ENCODE results near the gene RNF220.
A peak's percentile ranks its signal among the peaks of the same experiment; 100 is the strongest.

RNF220 gene

GRCh38 chr1:44405031-44405797 is at the start of gene RNF220:
RNF220 (plus strand) TSS chr1:44405255.
- H3K36me3 Mint-ChIP-seq (ENCODE audit: low read depth): no peaks in the 10 kb centered on the region
- DNase-seq: peak; percentile 67
- no peaks in the 10 kb centered on the region for H3K9me3 Mint-ChIP-seq
- no peak within 1 kb of the TSS for H3K27ac Mint-ChIP-seq
- H3K27me3 Mint-ChIP-seq: peaks cover 62% of the 10 kb centered on the region
- peak within 1 kb of the TSS; percentile 82 for H3K4me3 Mint-ChIP-seq
- H3K4me1 Mint-ChIP-seq (ENCODE audit: low read depth): peaks cover 35% of the 10 kb centered on the region

DNA sequence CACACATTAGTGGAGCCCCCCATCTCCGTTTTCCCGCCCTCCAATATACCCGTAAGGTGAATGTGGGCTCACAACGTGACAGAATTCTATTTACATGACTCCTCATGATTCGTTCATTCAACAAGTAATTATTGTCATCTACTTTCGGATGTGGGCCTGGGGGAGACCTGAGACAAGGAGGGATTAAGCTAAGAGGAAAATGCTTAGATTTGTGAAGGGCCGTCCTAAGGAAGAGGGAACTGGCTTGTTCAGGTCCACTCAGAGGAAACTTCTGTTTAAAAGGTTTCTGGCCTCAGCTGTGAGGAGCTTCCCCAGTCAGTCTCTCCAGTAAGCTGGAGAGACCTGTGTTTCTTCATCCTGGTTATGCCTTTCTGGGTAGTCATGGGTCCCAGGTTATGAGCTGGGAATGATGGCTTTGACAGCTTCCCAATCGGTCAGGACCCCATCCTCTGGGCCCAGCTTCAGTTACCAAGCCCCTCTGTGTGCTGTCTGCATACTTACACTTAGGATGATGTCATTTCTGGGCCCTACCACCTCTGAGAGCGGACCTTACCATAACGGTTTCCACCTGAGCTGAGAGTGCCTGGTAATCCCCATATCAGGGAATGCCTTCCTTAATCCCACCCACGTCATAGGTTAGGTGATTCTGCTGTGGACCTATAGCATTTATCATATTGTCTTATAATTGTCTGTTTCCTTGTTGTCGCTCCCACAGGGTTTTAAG is 49.3 kb upstream of the RNF220 start:
- no peaks in the 10 kb centered on the region for H3K9me3 Mint-ChIP-seq
- peaks cover 35% of the 10 kb centered on the region for H3K4me1 Mint-ChIP-seq (ENCODE audit: low read depth)
- peak overlapping the region; percentile 91 for H3K4me3 Mint-ChIP-seq
- no peak for DNase-seq
- H3K27ac Mint-ChIP-seq: peak overlapping the region; percentile 89
- H3K27me3 Mint-ChIP-seq: no peaks in the 10 kb centered on the region
- peaks cover 12% of the 10 kb centered on the region for H3K36me3 Mint-ChIP-seq (ENCODE audit: low read depth)

DNA sequence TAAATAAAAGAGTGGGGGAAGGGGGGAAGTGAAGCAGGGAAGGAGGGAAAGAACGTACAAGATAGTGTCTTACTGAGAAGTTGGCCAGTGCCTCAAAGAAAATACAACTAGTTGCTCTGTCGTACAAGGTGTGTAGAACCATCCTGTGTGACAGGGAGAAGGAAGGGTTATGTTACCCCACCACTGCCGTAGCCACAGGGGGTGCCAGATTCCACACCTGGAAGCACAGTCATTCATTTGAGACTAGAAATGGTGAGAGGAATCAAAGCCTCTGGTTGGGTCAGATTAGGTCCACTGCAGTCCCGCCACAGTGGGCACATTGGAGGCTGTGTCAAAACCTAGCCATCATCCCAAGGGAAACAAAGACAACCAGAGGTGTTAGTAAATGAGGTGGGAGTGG is 47.3 kb upstream of the RNF220 start:
- Mint-ChIP-seq H3K9me3 (no peaks in the 10 kb centered on the region), H3K36me3 (ENCODE audit: low read depth) (peaks cover 4% of the 10 kb centered on the region), H3K4me3 (no peak overlapping the region), H3K4me1 (ENCODE audit: low read depth) (peaks cover 27% of the 10 kb centered on the region), H3K27me3 (no peaks in the 10 kb centered on the region), H3K27ac (no peak overlapping the region)
- DNase-seq: no peak

- no peaks in the 10 kb centered on the region for H3K27me3 Mint-ChIP-seq
- H3K27ac Mint-ChIP-seq: no peak overlapping the region
- no peak overlapping the region for H3K4me3 Mint-ChIP-seq
- no peak for DNase-seq
- H3K4me1 Mint-ChIP-seq (ENCODE audit: low read depth): peaks cover 10% of the 10 kb centered on the region
- no peaks in the 10 kb centered on the region for H3K9me3 Mint-ChIP-seq
- peaks cover 3% of the 10 kb centered on the region for H3K36me3 Mint-ChIP-seq (ENCODE audit: low read depth)
These were observed 45.7 kb upstream of the RNF220 start for GRCh38 chr1:44359234-44359935.

- Mint-ChIP-seq H3K9me3 (no peaks in the 10 kb centered on the region), H3K36me3 (ENCODE audit: low read depth) (no peaks in the 10 kb centered on the region), H3K27ac (no peak overlapping the region), H3K4me1 (ENCODE audit: low read depth) (no peaks in the 10 kb centered on the region), H3K27me3 (no peaks in the 10 kb centered on the region), H3K4me3 (no peak overlapping the region)
- no peak for DNase-seq
These were observed 43.6 kb upstream of the RNF220 start for GRCh38 chr1:44361478-44361877.

DNA sequence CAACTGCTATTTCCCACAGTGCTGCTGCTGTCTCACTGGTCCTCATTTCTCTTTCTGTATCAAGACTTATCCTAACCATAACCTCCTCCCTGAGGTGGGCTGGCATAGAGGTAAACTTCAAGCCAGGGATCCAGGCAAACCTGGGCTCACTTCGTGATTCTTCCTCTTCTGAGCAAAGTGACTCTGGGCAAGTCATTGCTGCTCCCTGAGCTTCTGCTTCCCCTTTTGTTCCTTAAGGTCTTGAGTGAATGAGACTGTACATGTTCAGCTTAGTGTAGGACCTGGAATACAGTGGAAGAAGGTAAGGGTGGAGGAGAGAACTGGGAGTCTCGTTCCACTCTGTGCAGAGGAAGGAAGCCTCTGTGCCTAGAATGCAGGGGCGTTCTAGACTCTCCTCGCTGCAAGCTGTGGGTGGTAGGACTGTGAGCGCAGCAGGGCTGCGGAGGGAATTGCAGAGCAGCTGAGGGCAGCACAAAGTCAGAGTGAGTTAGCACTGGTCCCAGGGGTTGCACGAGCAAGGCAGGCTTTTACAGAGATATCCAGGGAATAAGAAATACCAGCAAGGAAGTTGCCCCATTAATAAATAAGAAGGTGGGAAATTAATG is 38.6 kb upstream of the RNF220 start:
- no peaks in the 10 kb centered on the region for H3K36me3 Mint-ChIP-seq (ENCODE audit: low read depth)
- no peak overlapping the region for H3K27ac Mint-ChIP-seq
- no peak for DNase-seq
- no peaks in the 10 kb centered on the region for H3K9me3 Mint-ChIP-seq
- no peaks in the 10 kb centered on the region for H3K4me1 Mint-ChIP-seq (ENCODE audit: low read depth)
- no peak overlapping the region for H3K4me3 Mint-ChIP-seq
- H3K27me3 Mint-ChIP-seq: no peaks in the 10 kb centered on the region

DNA sequence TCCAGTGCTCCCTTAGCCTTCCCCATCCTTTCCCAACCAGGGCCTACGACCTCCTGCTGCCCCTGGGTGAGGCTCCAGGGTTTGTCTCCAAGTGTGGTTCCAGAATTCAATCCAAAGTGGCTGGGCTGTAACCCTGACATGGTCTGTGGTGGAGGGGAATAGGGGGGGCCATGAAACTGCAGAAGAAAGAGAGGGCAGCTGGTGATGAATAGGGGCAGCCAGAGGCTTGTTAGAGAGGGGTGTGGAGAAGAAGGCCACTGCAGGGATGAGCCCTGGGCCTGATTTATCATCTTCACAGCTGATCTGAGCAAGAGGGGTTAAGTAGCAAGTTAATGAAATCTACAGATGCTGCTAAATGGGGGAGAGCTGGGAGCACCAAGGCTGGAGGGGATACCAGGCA is 37.1 kb upstream of the RNF220 start:
- H3K27ac Mint-ChIP-seq: no peak overlapping the region
- no peak overlapping the region for H3K4me3 Mint-ChIP-seq

GRCh38 chr1:44368471-44369151 is 36.4 kb upstream of the RNF220 start:
- Mint-ChIP-seq H3K27me3 (no peaks in the 10 kb centered on the region), H3K9me3 (no peaks in the 10 kb centered on the region), H3K4me1 (ENCODE audit: low read depth) (no peaks in the 10 kb centered on the region), H3K36me3 (ENCODE audit: low read depth) (no peaks in the 10 kb centered on the region), H3K4me3 (no peak overlapping the region), H3K27ac (no peak overlapping the region)
- DNase-seq: no peak

More for the DNA sequence above, 37.1 kb upstream of the RNF220 start:
- Mint-ChIP-seq H3K9me3 (no peaks in the 10 kb centered on the region), H3K27me3 (no peaks in the 10 kb centered on the region), H3K4me1 (ENCODE audit: low read depth) (no peaks in the 10 kb centered on the region), H3K36me3 (ENCODE audit: low read depth) (no peaks in the 10 kb centered on the region)
- no peak for DNase-seq

DNA sequence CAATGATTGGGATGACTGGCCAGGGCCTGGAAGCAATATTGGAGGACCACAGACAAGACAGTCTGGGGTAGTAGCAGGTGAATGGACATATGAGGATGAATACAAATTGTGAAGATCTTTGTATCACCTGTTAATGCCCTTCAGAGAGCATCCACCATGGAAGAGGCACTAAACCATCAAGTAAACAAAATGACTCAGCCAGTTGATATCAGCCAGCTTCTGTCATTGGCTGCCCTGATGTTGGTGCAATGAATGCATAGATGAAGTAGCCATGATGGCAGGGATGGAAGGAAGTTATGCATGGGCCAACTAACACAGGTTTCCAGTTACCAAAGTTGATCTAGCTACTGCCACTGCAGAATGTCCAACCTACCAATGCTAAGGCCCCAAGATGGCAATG is 33.8 kb upstream of the RNF220 start:
- Mint-ChIP-seq H3K27ac (no peak overlapping the region), H3K4me1 (ENCODE audit: low read depth) (no peaks in the 10 kb centered on the region), H3K27me3 (no peaks in the 10 kb centered on the region), H3K9me3 (no peaks in the 10 kb centered on the region), H3K36me3 (ENCODE audit: low read depth) (no peaks in the 10 kb centered on the region), H3K4me3 (no peak overlapping the region)
- DNase-seq: no peak

- DNase-seq: no peak
- Mint-ChIP-seq H3K9me3 (no peaks in the 10 kb centered on the region), H3K27ac (no peak overlapping the region), H3K4me3 (no peak overlapping the region), H3K36me3 (ENCODE audit: low read depth) (no peaks in the 10 kb centered on the region), H3K4me1 (ENCODE audit: low read depth) (no peaks in the 10 kb centered on the region), H3K27me3 (no peaks in the 10 kb centered on the region)
These were observed 29.5 kb upstream of the RNF220 start for GRCh38 chr1:44375547-44375946.

DNA sequence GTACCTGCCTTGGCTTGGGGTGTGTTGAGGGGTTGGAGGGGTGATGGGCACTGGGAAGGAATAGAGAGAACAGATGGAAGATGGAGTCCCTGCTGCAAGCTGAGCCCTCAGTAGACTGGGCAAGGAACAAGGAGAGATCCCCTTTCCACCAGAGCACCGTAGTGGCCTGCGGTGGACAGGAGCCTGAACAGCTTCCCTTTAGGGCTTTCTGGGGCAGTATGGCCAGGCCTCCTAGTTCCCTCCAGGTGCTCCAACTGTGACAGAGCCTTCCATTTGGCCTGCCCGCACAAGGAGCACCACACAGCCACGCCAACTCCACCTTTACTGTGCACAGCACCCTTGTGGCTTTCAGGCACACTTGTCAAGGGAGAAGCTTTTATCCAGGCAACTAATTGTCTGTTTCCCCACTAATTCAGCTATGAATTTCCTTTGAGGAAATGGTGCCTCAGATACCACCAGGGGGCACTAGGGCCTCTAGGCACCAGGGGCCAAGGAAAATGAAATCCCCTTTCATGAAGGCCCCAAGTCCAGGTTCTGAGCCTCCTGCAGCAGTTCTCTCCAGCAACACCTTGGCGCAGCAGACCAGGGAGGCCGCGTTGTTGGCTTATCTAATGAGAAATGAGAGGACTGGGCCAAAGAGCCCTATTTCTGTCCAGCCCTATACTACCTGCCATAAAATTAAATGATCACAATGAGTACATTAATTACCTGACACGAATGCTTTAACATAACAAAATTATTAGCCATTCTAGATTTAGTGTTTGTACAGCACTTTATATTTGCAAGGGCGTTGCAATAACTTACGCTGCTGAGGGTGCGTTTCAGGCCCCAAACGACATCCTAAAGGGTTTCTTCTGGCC is 26.9 kb upstream of the RNF220 start:
- H3K4me3 Mint-ChIP-seq: no peak overlapping the region

DNA sequence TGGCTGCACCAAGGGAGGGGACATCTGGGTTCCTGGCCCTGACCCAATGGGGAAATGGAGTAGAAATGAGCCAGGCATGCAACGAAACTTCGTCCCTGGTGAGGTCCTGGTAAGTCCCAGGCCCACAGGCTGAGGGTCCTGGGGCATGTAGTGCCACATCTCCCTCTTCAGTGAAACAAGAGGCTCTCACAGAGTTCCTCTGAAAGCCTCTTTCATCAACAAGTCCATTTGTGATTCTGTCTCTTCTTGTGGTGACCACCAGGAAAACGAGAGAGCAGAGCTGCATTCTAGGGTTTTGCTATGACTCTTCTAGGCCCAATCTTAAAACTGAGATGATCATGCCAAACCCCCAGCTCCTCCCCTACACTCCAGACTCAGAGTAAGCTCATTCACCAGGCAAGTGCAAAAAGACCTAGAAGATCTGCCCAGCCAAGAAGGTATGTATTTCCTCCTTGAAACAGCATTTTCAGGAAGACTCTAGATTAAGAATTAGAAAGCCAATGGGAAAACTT is 24.3 kb upstream of the RNF220 start:
- H3K36me3 Mint-ChIP-seq (ENCODE audit: low read depth): no peaks in the 10 kb centered on the region
- H3K27me3 Mint-ChIP-seq: peaks cover 3% of the 10 kb centered on the region
- no peak overlapping the region for H3K4me3 Mint-ChIP-seq
- no peak for DNase-seq
- H3K27ac Mint-ChIP-seq: no peak overlapping the region
- H3K4me1 Mint-ChIP-seq (ENCODE audit: low read depth): no peaks in the 10 kb centered on the region
- H3K9me3 Mint-ChIP-seq: no peaks in the 10 kb centered on the region

More for the DNA sequence above, 26.9 kb upstream of the RNF220 start:
- Mint-ChIP-seq H3K36me3 (ENCODE audit: low read depth) (no peaks in the 10 kb centered on the region), H3K4me1 (ENCODE audit: low read depth) (no peaks in the 10 kb centered on the region), H3K27me3 (no peaks in the 10 kb centered on the region), H3K27ac (no peak overlapping the region), H3K9me3 (no peaks in the 10 kb centered on the region)
- DNase-seq: peak; percentile 47

DNA sequence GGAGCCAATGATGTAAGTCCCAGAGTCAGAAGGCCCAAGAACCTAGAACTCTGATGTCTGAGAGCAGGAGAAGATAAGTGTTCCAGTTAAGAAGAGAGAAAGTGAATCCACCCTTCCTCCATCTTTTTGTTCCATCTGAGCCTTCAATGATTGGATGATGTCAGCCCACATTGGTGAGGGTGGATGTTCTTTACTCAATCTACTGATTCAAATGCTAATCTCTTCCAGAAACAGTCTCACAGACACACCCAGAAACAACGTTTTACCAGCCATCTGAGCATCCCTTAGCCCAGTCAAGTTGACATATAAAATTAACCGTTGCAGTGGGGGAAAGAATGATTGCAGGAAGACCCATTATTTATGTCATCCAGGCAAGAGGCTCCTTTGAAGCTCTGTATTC is 16.5 kb upstream of the RNF220 start:
- peaks cover 12% of the 10 kb centered on the region for H3K27me3 Mint-ChIP-seq
- H3K4me3 Mint-ChIP-seq: no peak overlapping the region
- H3K36me3 Mint-ChIP-seq (ENCODE audit: low read depth): no peaks in the 10 kb centered on the region
- no peak for DNase-seq
- H3K27ac Mint-ChIP-seq: no peak overlapping the region
- H3K4me1 Mint-ChIP-seq (ENCODE audit: low read depth): no peaks in the 10 kb centered on the region
- H3K9me3 Mint-ChIP-seq: no peaks in the 10 kb centered on the region
